GM15510 (cell line): ENCODE data around the gene PRKAR1B.

Experiments
- POLR2A ChIP-seq: IDR thresholded peaks from 3 replicates; pipeline ENCODE4 v1.6.1; 2011; ENCODE audit warnings: borderline replicate concordance; ENCODE audit not compliant: insufficient read length; ENCODE audit errors: extremely low read depth

The PRKAR1B gene

GRCh38 chr7:681551-682307 lies 45.4 kb downstream of the PRKAR1B start:
- no peak for TF ChIP-seq POLR2A

GRCh38 chr7:680411-681127 lies 46.5 kb downstream of the PRKAR1B start:
- no peak for TF ChIP-seq POLR2A

- no peak for TF ChIP-seq POLR2A
These were observed 50.1 kb downstream of the PRKAR1B start for GRCh38 chr7:676972-677385.

- TF ChIP-seq POLR2A = no peak
These were observed 50.7 kb downstream of the PRKAR1B start for GRCh38 chr7:676246-676971.

- no peak for TF ChIP-seq POLR2A
These were observed 52.3 kb downstream of the PRKAR1B start for GRCh38 chr7:674454-675410.

- no peak for TF ChIP-seq POLR2A
These were observed 53.2 kb downstream of the PRKAR1B start for GRCh38 chr7:673681-674453.

GRCh38 chr7:672891-673290 lies 54.2 kb downstream of the PRKAR1B start:
- TF ChIP-seq POLR2A = no peak

GRCh38 chr7:671415-672042 lies 55.6 kb downstream of the PRKAR1B start:
- no peak for TF ChIP-seq POLR2A

GRCh38 chr7:670501-671390 lies 56.3 kb downstream of the PRKAR1B start:
- TF ChIP-seq POLR2A = no peak

GRCh38 chr7:668958-669357 lies 58.1 kb downstream of the PRKAR1B start:
- TF ChIP-seq POLR2A = no peak

- TF ChIP-seq POLR2A = no peak
These were observed 58.7 kb downstream of the PRKAR1B start for GRCh38 chr7:668139-668931.
